ENCODE measurements around the gene RAB35.

Gene RAB35

DNA sequence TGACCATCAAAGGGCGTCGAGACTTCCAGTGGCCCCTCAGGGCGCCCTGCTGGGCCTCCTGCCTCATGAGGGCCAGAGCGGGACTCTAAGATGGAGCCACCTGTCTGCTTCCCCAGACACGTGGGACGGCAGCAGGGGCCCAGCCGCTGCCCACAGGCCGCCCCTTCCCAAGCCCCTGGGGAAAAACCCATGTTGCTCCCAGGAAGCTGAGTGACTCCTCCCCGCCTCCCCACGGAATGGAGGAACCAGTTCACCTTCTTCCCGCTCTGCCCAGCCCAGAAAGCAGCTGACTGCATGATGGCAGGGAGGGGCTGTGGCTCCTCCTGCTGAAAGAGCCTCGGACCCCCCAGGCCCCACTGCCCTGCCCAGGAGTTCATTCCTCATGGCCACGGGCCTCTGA is 14.9 kb downstream of the RAB35 start:
- H3K4me3 ChIP-seq (ENCODE audit: low read depth, low read length) = no peak overlapping the region
- DNase-seq (ENCODE audit: low read depth) = no peak
- TF ChIP-seq, protein P1, sequence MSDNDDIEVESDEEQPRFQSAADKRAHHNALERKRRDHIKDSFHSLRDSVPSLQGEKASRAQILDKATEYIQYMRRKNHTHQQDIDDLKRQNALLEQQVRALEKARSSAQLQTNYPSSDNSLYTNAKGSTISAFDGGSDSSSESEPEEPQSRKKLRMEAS (IDR thresholded peaks at IDR 0.05; ENCODE audit: low read depth, low read length) = no peak
- TF ChIP-seq MYC (IDR thresholded peaks at IDR 0.05; ENCODE audit: low read depth, low read length) = no peak
- TF ChIP-seq POLR2A (IDR thresholded peaks at IDR 0.05; ENCODE audit: extremely low read depth, insufficient read length) = no peak
- TF ChIP-seq, protein P2, sequence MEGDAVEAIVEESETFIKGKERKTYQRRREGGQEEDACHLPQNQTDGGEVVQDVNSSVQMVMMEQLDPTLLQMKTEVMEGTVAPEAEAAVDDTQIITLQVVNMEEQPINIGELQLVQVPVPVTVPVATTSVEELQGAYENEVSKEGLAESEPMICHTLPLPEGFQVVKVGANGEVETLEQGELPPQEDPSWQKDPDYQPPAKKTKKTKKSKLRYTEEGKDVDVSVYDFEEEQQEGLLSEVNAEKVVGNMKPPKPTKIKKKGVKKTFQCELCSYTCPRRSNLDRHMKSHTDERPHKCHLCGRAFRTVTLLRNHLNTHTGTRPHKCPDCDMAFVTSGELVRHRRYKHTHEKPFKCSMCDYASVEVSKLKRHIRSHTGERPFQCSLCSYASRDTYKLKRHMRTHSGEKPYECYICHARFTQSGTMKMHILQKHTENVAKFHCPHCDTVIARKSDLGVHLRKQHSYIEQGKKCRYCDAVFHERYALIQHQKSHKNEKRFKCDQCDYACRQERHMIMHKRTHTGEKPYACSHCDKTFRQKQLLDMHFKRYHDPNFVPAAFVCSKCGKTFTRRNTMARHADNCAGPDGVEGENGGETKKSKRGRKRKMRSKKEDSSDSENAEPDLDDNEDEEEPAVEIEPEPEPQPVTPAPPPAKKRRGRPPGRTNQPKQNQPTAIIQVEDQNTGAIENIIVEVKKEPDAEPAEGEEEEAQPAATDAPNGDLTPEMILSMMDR (IDR thresholded peaks at IDR 0.05; ENCODE audit: low read depth, low read length) = no peak

DNA sequence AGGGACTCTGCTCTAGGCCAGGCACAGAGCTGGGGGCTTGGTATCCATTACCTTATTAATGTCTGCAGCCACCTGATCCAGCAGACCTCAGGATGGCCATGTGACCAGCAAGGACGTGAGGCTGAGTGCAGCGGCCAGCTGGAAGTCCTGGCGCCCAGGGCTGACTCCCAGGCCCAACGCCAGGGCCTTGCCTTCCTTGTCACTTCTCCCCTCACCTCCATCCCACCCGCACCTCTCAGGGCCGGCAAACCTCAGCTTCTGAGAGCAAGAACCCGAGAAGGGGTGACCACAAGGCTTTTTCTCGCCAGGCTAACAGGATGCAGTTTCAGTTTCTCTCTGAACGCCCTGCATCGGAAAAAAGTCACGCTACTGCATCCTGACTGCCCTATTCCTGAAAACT is 15.4 kb downstream of the RAB35 start:
- no peak for DNase-seq (ENCODE audit: low read depth)
- H3K4me3 ChIP-seq (ENCODE audit: low read depth, low read length) = no peak overlapping the region
- TF ChIP-seq, protein P2 (IDR thresholded peaks at IDR 0.05; ENCODE audit: low read depth, low read length) = no peak
- TF ChIP-seq, protein P1 (IDR thresholded peaks at IDR 0.05; ENCODE audit: low read depth, low read length) = no peak
- no peak for TF ChIP-seq POLR2A (IDR thresholded peaks at IDR 0.05; ENCODE audit: extremely low read depth, insufficient read length)
- no peak for TF ChIP-seq MYC (IDR thresholded peaks at IDR 0.05; ENCODE audit: low read depth, low read length)

DNA sequence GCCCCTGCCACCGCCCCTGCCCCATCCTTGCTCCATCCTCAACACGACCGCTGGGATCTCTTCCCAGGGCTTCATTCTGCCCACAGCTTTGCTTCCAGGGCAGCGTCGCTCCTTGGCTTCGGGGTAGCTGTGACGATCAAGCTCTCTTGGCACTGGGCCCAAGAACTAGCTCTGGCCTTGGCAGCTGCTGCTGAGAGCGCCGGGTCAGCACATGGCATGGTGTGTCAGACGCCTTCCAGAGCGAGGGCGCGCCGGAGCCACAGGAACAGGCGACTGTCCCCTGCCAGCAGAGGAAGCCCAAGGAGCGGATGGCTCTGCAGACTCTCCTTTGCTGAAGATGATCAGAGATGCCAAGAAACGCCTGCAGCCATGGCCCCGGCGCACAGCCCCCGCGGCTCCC is 15.9 kb downstream of the RAB35 start:
- no peak for TF ChIP-seq POLR2A (IDR thresholded peaks at IDR 0.05; ENCODE audit: extremely low read depth, insufficient read length)
- TF ChIP-seq, protein P2 (IDR thresholded peaks at IDR 0.05; ENCODE audit: low read depth, low read length) = no peak
- TF ChIP-seq, protein P1 (IDR thresholded peaks at IDR 0.05; ENCODE audit: low read depth, low read length) = no peak
- TF ChIP-seq MYC (IDR thresholded peaks at IDR 0.05; ENCODE audit: low read depth, low read length) = no peak
- H3K4me3 ChIP-seq (ENCODE audit: low read depth, low read length) = no peak overlapping the region
- no peak for DNase-seq (ENCODE audit: low read depth)

DNA sequence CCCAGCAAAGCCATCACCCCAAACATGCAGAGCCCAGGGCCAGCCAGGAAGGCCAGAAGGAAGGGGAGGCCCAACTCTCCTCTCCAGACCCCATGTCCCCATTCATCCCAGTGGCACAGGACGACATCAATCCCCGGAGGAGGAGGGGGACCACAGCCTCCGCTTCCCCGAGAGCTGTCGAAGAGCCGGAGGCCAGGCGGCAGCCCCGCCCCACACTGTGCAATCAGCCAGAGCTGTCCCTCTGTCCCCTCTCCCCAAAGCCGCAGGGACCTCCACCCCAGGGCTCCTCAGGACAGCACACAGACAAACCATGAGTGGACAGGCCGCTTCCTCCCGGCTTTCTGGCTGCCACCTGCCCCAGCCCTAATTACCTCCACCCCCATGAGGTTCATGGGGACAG is 16.8 kb downstream of the RAB35 start:
- TF ChIP-seq MYC (IDR thresholded peaks at IDR 0.05; ENCODE audit: low read depth, low read length) = no peak
- no peak for TF ChIP-seq POLR2A (IDR thresholded peaks at IDR 0.05; ENCODE audit: extremely low read depth, insufficient read length)
- TF ChIP-seq, protein P1 (IDR thresholded peaks at IDR 0.05; ENCODE audit: low read depth, low read length) = no peak
- TF ChIP-seq, protein P2 (IDR thresholded peaks at IDR 0.05; ENCODE audit: low read depth, low read length) = no peak
- no peak overlapping the region for H3K4me3 ChIP-seq (ENCODE audit: low read depth, low read length)

DNA sequence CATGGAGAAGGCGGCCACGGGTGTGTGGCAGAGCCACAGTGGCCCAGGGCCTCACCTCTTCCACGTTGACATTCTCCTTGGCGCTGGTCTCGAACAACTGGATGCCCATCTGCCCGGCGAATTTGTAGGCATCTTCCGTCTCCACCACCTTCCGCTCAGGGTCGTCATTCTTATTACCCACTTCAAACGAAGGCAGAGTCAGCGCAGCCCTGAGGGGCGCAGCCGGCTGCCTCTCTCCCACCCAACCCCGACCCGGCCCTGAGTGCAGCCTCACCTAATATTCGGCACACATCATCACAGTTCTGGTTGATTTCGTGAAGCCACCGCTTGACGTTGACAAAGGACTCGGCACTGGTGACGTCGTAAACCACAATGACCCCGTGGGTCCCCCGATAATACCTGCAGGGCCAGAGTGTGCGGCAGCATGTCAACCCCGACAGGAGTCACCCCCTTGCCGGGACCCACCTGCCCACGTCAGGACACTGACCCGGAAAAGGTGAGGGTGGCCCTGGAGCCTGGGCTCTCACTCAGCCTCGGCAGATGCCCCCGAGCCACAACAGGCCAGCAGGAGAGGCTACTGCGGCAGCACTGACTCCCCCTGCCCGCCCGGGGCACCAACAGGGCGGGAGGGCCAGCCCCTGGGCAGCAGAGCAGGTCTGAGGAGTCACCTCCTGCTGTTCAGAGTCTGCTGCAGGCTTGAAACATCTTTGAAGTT is 17.6 kb downstream of the RAB35 start:
- H3K4me3 ChIP-seq (ENCODE audit: low read depth, low read length) = no peak overlapping the region
- TF ChIP-seq, protein P2 (IDR thresholded peaks at IDR 0.05; ENCODE audit: low read depth, low read length) = no peak
- TF ChIP-seq POLR2A (IDR thresholded peaks at IDR 0.05; ENCODE audit: extremely low read depth, insufficient read length) = no peak
- TF ChIP-seq, protein P1 (IDR thresholded peaks at IDR 0.05; ENCODE audit: low read depth, low read length) = no peak
- no peak for TF ChIP-seq MYC (IDR thresholded peaks at IDR 0.05; ENCODE audit: low read depth, low read length)
- DNase-seq (ENCODE audit: low read depth) = no peak

More for the DNA sequence above, 16.8 kb downstream of the RAB35 start:
- DNase-seq (ENCODE audit: low read depth) = no peak

All from NB4 (cell line).